Trophoblast cell (in vitro differentiated cells and primary cell): ENCODE measurements around the gene USP35.

Source experiments
- DNase-seq, 2 donors: peaks; one replicate each; pipeline ENCODE4 v3.0.0-alpha.2; 2016
- H2AFZ ChIP-seq: 2 replicates; pipeline ENCODE4 v1.6.1; 2013; ENCODE audit warnings: low read length, moderate library complexity, mild to moderate bottlenecking; ENCODE audit not compliant: insufficient read depth, poor library complexity
- H2AK5ac ChIP-seq: 2 replicates; pipeline ENCODE4 v1.6.1; 2013; ENCODE audit warnings: mild to moderate bottlenecking, low read length
- H2BK120ac ChIP-seq: 2 replicates; pipeline ENCODE4 v1.6.1; 2013; ENCODE audit warnings: low read length, mild to moderate bottlenecking, moderate library complexity; ENCODE audit not compliant: insufficient read depth, poor library complexity
- H2BK12ac ChIP-seq: 2 replicates; pipeline ENCODE4 v1.6.1; 2013; ENCODE audit warnings: mild to moderate bottlenecking, low read length, moderate library complexity
- H2BK5ac ChIP-seq: 2 replicates; pipeline ENCODE4 v1.6.1; 2013; ENCODE audit warnings: low read length, low read depth, moderate library complexity, mild to moderate bottlenecking; ENCODE audit not compliant: poor library complexity
- H3K14ac ChIP-seq: 2 replicates; pipeline ENCODE4 v1.6.1; 2013; ENCODE audit warnings: mild to moderate bottlenecking, low read length
- H3K18ac ChIP-seq: 2 replicates; pipeline ENCODE4 v1.6.1; 2013; ENCODE audit warnings: mild to moderate bottlenecking, low read length
- H3K23ac ChIP-seq: 2 replicates; pipeline ENCODE4 v1.6.1; 2013; ENCODE audit warnings: low read length
- H3K27ac ChIP-seq: 2 replicates; pipeline ENCODE4 v1.5.1; 2013; ENCODE audit warnings: low read depth, mild to moderate bottlenecking, inconsistent platforms, low read length, moderate library complexity
- H3K27me3 ChIP-seq: 2 replicates; pipeline ENCODE4 v1.6.1; 2013; ENCODE audit warnings: inconsistent platforms, mild to moderate bottlenecking, low read length, moderate library complexity; ENCODE audit not compliant: insufficient read depth
- H3K36me3 ChIP-seq, 2 experiments: 1 replicate in 1 of 2; 2 replicates in 1 of 2; pipeline ENCODE4 v1.6.1; 2013; ENCODE audit warnings: low read length in 2 of 2, mild to moderate bottlenecking in 2 of 2, moderate library complexity in 1 of 2; ENCODE audit not compliant: insufficient read depth in 2 of 2, control insufficient read depth in 1 of 2
- H3K4ac ChIP-seq: 2 replicates; pipeline ENCODE4 v1.6.1; 2013; ENCODE audit warnings: low read depth, mild to moderate bottlenecking, low read length, moderate library complexity
- H3K4me1 ChIP-seq, 2 experiments: 1 replicate in 1 of 2; 2 replicates in 1 of 2; pipeline ENCODE4 v1.6.1; 2013; ENCODE audit warnings: low read length in 2 of 2, mild to moderate bottlenecking in 2 of 2, moderate library complexity in 1 of 2; ENCODE audit not compliant: insufficient read depth in 2 of 2, control insufficient read depth in 1 of 2
- H3K4me2 ChIP-seq: 2 replicates; pipeline ENCODE4 v1.6.1; 2013; ENCODE audit warnings: inconsistent platforms, mild to moderate bottlenecking, low read length, moderate library complexity
- H3K4me3 ChIP-seq: 2 replicates; pipeline ENCODE4 v1.5.1; 2013; ENCODE audit warnings: mild to moderate bottlenecking, low read depth, low read length, inconsistent platforms
- H3K79me1 ChIP-seq: one replicate; pipeline ENCODE4 v1.6.1; 2013; ENCODE audit warnings: low read length
- H3K79me2 ChIP-seq: 2 replicates; pipeline ENCODE4 v1.6.1; 2013; ENCODE audit warnings: low read length, mild to moderate bottlenecking; ENCODE audit not compliant: control insufficient read depth, insufficient read depth, poor library complexity
- H3K9ac ChIP-seq: 2 replicates; pipeline ENCODE4 v1.6.1; 2013; ENCODE audit warnings: mild to moderate bottlenecking, low read length
- H3K9me3 ChIP-seq: 2 replicates; pipeline ENCODE4 v1.6.1; 2013; ENCODE audit warnings: low read depth, mild to moderate bottlenecking, control low read depth, inconsistent platforms, low read length; ENCODE audit not compliant: insufficient read depth
- H4K12ac ChIP-seq: 2 replicates; pipeline ENCODE4 v1.6.1; 2013; ENCODE audit warnings: low read depth, mild to moderate bottlenecking, low read length, moderate library complexity
- H4K8ac ChIP-seq: 2 replicates; pipeline ENCODE4 v1.6.1; 2013; ENCODE audit warnings: low read depth, mild to moderate bottlenecking, low read length, moderate library complexity
- H4K91ac ChIP-seq: one replicate; pipeline ENCODE4 v1.6.1; 2013; ENCODE audit warnings: low read depth, mild to moderate bottlenecking, low read length, moderate library complexity
- WGBS: extraction: QIAGEN DNeasy Blood & Tissue Kit; methylation state at CpG from one replicate; pipeline ENCODE4 v1.1.7; 2013; ENCODE audit warnings: missing lambda C conversion rate; ENCODE audit not compliant: insufficient read length, insufficient coverage; ENCODE audit errors: extremely low coverage; 5-methylcytosine and 5-hydroxymethylcytosine counted together

The USP35 gene

DNA sequence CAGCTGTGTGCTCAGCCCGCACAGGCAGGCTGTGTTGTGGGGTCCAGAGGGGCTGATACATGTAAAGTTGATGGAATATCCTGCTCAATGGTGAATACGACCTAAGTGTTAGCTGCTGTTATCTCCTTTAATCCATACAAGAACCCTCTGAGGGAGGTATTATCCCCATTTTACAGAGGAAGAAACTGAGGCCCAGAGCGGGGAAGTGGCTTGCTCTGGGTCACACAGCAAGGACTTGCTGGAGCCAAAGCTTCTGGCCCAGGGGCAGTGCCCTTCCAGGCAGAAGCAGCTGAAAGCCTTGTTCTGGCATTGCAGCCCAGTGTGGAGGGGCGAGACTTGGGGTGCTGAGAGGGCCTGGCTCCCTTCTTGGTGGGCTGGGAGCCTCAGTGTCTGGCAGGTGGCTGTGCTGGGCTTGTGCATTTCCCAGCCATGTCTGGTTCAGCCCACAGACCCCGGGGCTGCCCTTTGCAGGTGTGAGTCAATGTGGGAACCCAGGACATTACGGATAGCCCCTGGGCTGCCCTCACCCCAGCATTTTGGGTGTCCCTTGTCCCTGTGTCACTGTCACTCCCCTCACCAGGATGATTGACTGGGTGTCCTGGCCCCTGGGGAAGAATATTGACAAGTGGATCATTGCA is 10.4 kb downstream of the USP35 start:
- Histone ChIP-seq H3K79me1 (no peaks in the 10 kb centered on the region), H2BK12ac (no peak overlapping the region), H4K12ac (no peak overlapping the region), H3K27ac (no peak overlapping the region), H3K14ac (no peak overlapping the region), H3K9ac (no peak overlapping the region), H2BK5ac (no peak overlapping the region), H2AFZ (no peak overlapping the region), H3K4me3 (no peak overlapping the region), H3K4me1 (peaks cover 11 to 13% of the 10 kb centered on the region in 2 experiments), H3K23ac (no peak overlapping the region), H3K36me3 (peaks cover 64 to 67% of the 10 kb centered on the region in 2 experiments), H3K27me3 (no peaks in the 10 kb centered on the region), H3K4me2 (no peak overlapping the region), H3K9me3 (peaks cover 2% of the 10 kb centered on the region), H4K8ac (no peak overlapping the region), H2BK120ac (no peak overlapping the region), H2AK5ac (no peak overlapping the region), H4K91ac (no peak overlapping the region), H3K4ac (no peak overlapping the region), H3K79me2 (no peaks in the 10 kb centered on the region), H3K18ac (no peak overlapping the region)
- DNase-seq = no peak
- no CpG with 5 or more reads among the region's 6 CpGs for WGBS

DNA sequence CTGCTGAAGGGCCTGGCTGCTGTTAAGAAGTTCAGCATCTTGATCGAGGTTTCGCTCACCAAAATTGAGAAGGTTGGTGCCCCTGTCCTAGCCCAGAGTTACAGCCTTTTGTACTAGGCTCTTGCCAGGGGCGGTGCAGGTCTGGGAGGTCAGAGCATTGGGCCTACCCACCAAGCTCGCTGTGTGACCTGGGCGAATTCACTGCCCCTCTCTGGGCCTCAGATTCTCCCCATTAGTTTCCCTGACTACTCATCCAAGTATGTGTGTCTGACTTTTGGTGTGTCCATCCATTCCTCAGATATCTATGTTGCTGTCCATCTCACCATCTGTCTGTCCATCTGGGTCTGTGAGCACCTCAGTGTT is 10.9 kb downstream of the USP35 start:
- Histone ChIP-seq H3K9me3 (peaks cover 2% of the 10 kb centered on the region), H3K4me3 (no peak overlapping the region), H3K18ac (no peak overlapping the region), H3K4me2 (no peak overlapping the region), H2BK12ac (no peak overlapping the region), H2BK5ac (no peak overlapping the region), H3K4me1 (peaks cover 8 to 9% of the 10 kb centered on the region in 2 experiments), H3K9ac (no peak overlapping the region), H3K79me2 (no peaks in the 10 kb centered on the region), H3K79me1 (no peaks in the 10 kb centered on the region), H4K12ac (no peak overlapping the region), H3K23ac (no peak overlapping the region), H3K27me3 (no peaks in the 10 kb centered on the region), H4K8ac (no peak overlapping the region), H3K4ac (no peak overlapping the region), H3K36me3 (peaks cover 60 to 64% of the 10 kb centered on the region in 2 experiments), H3K14ac (no peak overlapping the region), H2AFZ (no peak overlapping the region), H4K91ac (no peak overlapping the region), H2AK5ac (no peak overlapping the region), H2BK120ac (no peak overlapping the region), H3K27ac (no peak overlapping the region)
- no CpG with 5 or more reads among the region's 5 CpGs for WGBS
- no peak for DNase-seq

- H3K4me3 ChIP-seq = no peak overlapping the region
- no peak overlapping the region for H3K4ac ChIP-seq
- no peak overlapping the region for H4K8ac ChIP-seq
- no peaks in the 10 kb centered on the region for H3K79me1 ChIP-seq
- H3K23ac ChIP-seq = no peak overlapping the region
- H2AFZ ChIP-seq = no peak overlapping the region
- H3K9me3 ChIP-seq = peaks cover 2% of the 10 kb centered on the region
- no peak overlapping the region for H2BK5ac ChIP-seq
- no peak overlapping the region for H4K91ac ChIP-seq
- no CpG with 5 or more reads among the region's 4 CpGs for WGBS
- H4K12ac ChIP-seq = no peak overlapping the region
- H2BK120ac ChIP-seq = no peak overlapping the region
- H2BK12ac ChIP-seq = no peak overlapping the region
- H3K27me3 ChIP-seq = no peaks in the 10 kb centered on the region
- H3K14ac ChIP-seq = no peak overlapping the region
- H3K18ac ChIP-seq = no peak overlapping the region
- H3K27ac ChIP-seq = no peak overlapping the region
- H3K9ac ChIP-seq = no peak overlapping the region
- H3K4me2 ChIP-seq = no peak overlapping the region
- H3K79me2 ChIP-seq = no peaks in the 10 kb centered on the region
- peaks cover 62 to 64% of the 10 kb centered on the region in 2 experiments for H3K36me3 ChIP-seq
- peaks cover 7 to 8% of the 10 kb centered on the region in 2 experiments for H3K4me1 ChIP-seq
- no peak overlapping the region for H2AK5ac ChIP-seq
- DNase-seq = no peak
Observed at GRCh38 chr11:78200061-78200460, 11.3 kb downstream of the USP35 start.

GRCh38 chr11:78200553-78200952 is 11.8 kb downstream of the USP35 start:
- Histone ChIP-seq H4K91ac (no peak overlapping the region), H3K27ac (no peak overlapping the region), H2BK120ac (no peak overlapping the region), H3K9me3 (peaks cover 2% of the 10 kb centered on the region), H3K4me3 (no peak overlapping the region), H4K12ac (no peak overlapping the region), H3K14ac (no peak overlapping the region), H2AFZ (no peak overlapping the region), H3K23ac (no peak overlapping the region), H3K9ac (no peak overlapping the region), H3K36me3 (peaks cover 64 to 68% of the 10 kb centered on the region in 2 experiments), H2BK12ac (no peak overlapping the region), H3K27me3 (no peaks in the 10 kb centered on the region), H2BK5ac (no peak overlapping the region), H3K79me2 (no peaks in the 10 kb centered on the region), H3K79me1 (no peaks in the 10 kb centered on the region), H2AK5ac (no peak overlapping the region), H3K4ac (no peak overlapping the region), H3K4me2 (no peak overlapping the region), H3K4me1 (peaks cover 7 to 8% of the 10 kb centered on the region in 2 experiments), H3K18ac (no peak overlapping the region), H4K8ac (no peak overlapping the region)
- DNase-seq = no peak
- WGBS = no CpG with 5 or more reads among the region's 13 CpGs
